B cell (primary cell): ENCODE results near the gene TBC1D4. TPM values are rescaled to one million over a fixed set of nuclear protein-coding genes. Genes with fewer than 3 reads are reported as not detected.

Experiments
- ATAC-seq: fragments of 200-7000 bp; cut with Tn5 transposase; one replicate; pipeline ENCODE4 v1.10.0; 2021; ENCODE audit warnings: low read depth, mild to moderate bottlenecking, moderate number of reproducible peaks, moderate library complexity
- CTCF ChIA-PET: fragments of 350-600 bp; sonication (Branson Sonifier 250); formaldehyde crosslinking; loops from one replicate; lab custom pipeline; 2021; ENCODE audit warnings: antibody characterized with exemption, inconsistent platforms; lab: Charles Lee
- POLR2A ChIA-PET: fragments of 350-600 bp; sonication (Branson Sonifier 250); formaldehyde crosslinking; loops from one replicate; lab custom pipeline; 2021; ENCODE audit warnings: antibody characterized with exemption; lab: Charles Lee
- DNase-seq: peaks from one replicate; pipeline ENCODE4 v3.0.0; 2013
- H2AFZ ChIP-seq: 2 replicates; pipeline ENCODE4 v1.6.1; 2012; ENCODE audit warnings: mild to moderate bottlenecking, low read depth, low read length; ENCODE audit not compliant: insufficient read depth, poor library complexity, severe bottlenecking
- H3K27ac ChIP-seq, 2 donors: 1 replicate in 1 of 2; 2 replicates in 1 of 2; pipeline ENCODE4 v1.5.1; 2012 to 2013; ENCODE audit warnings: low read length in 2 of 2, mild to moderate bottlenecking in 2 of 2, moderate library complexity in 1 of 2
- H3K27me3 ChIP-seq, 4 experiments: fragments of 200-600 bp in 1 of 4; sonication (generic) in 1 of 4; replicated peaks in 1 of 4; 1 replicate in 2 of 4; 2 replicates in 2 of 4; pipeline versions ENCODE4 v1.6.1 to v1.7.0; 2013 to 2016; ENCODE audit warnings: low read length in 3 of 4, mild to moderate bottlenecking in 2 of 4, mixed read lengths in 1 of 4, moderate library complexity in 1 of 4; ENCODE audit not compliant: insufficient read depth in 4 of 4, control insufficient read depth in 3 of 4; ENCODE audit errors: control extremely low read depth in 1 of 4
- H3K36me3 ChIP-seq, 2 experiments: replicated peaks in 1 of 2; 1 replicate in 1 of 2; 2 replicates in 1 of 2; pipeline versions ENCODE4 v1.6.1 to v1.7.1; 2013; ENCODE audit warnings: low read length in 1 of 2; ENCODE audit not compliant: insufficient read depth in 2 of 2, control insufficient read depth in 1 of 2; ENCODE audit errors: control extremely low read depth in 1 of 2, extremely low read depth in 1 of 2
- H3K4me1 ChIP-seq, 2 donors: fragments of 200-600 bp in 1 of 2; sonication (generic) in 1 of 2; 1 replicate in 1 of 2; 2 replicates in 1 of 2; pipeline versions ENCODE4 v1.5.1 to v1.6.1; 2013 to 2017; ENCODE audit warnings: low read length in 2 of 2; ENCODE audit not compliant: control insufficient read depth in 2 of 2, insufficient read depth in 2 of 2
- H3K4me2 ChIP-seq: replicated peaks from 2 replicates; pipeline ENCODE3; 2012; ENCODE audit warnings: mild to moderate bottlenecking, low read depth, low read length; ENCODE audit not compliant: poor library complexity, severe bottlenecking
- H3K4me3 ChIP-seq, 5 experiments: fragments of 200-600 bp in 1 of 5; sonication (generic) in 1 of 5; 1 replicate in 3 of 5; 2 replicates in 2 of 5; pipeline versions ENCODE4 v1.5.1 to v1.7.0; 2011 to 2016; ENCODE audit warnings: low read length in 4 of 5, mild to moderate bottlenecking in 4 of 5, low read depth in 2 of 5, control low read depth in 1 of 5, moderate library complexity in 1 of 5; ENCODE audit not compliant: insufficient read depth in 1 of 5; ENCODE audit errors: control extremely low read depth in 1 of 5, extremely low read depth in 1 of 5
- H3K79me2 ChIP-seq: fragments of 200-600 bp; sonication (generic); one replicate; pipeline ENCODE4 v1.6.0; 2016; ENCODE audit warnings: low read length; ENCODE audit not compliant: control insufficient read depth, insufficient read depth
- H3K9ac ChIP-seq: fragments of 200-600 bp; sonication (generic); 2 replicates; pipeline ENCODE4 v1.6.1; 2017; ENCODE audit warnings: mild to moderate bottlenecking, low read length, moderate library complexity
- H3K9me3 ChIP-seq, 3 donors: one replicate each; pipeline versions ENCODE4 v1.6.1 to v1.7.1; 2013; ENCODE audit warnings: low read length in 2 of 3; ENCODE audit not compliant: control insufficient read depth in 2 of 3, insufficient read depth in 1 of 3; ENCODE audit errors: control extremely low read depth in 1 of 3
- H4K20me1 ChIP-seq: 2 replicates; pipeline ENCODE4 v1.6.0; 2012; ENCODE audit warnings: mild to moderate bottlenecking, low read length; ENCODE audit not compliant: insufficient read depth, control insufficient read depth, poor library complexity, severe bottlenecking
- H3K27ac Mint-ChIP-seq: one replicate; pipeline ENCODE4 v1.8.0; 2021; ENCODE audit warnings: mixed read lengths
- H3K27me3 Mint-ChIP-seq: one replicate; pipeline ENCODE4 v1.8.0; 2021; ENCODE audit warnings: mixed read lengths
- H3K4me1 Mint-ChIP-seq: one replicate; pipeline ENCODE4 v1.8.0; 2021; ENCODE audit warnings: mixed read lengths
- H3K4me3 Mint-ChIP-seq: one replicate; pipeline ENCODE4 v1.8.0; 2021; ENCODE audit warnings: mixed read lengths
- H3K9me3 Mint-ChIP-seq: one replicate; pipeline ENCODE4 v1.8.0; 2022; ENCODE audit warnings: mixed read lengths; ENCODE audit not compliant: insufficient read depth
- CTCF ChIP-seq: fragments of 200-600 bp; IDR thresholded peaks from one replicate; pipeline ENCODE4 v1.8.0; 2022; ENCODE audit warnings: antibody characterized with exemption, mild to moderate bottlenecking
- EZH2 ChIP-seq: IDR thresholded peaks from 2 replicates; pipeline ENCODE4 v1.6.1; 2012; ENCODE audit warnings: borderline replicate concordance, low read depth, mild to moderate bottlenecking, moderate library complexity, low read length; ENCODE audit not compliant: insufficient read depth, poor library complexity, severe bottlenecking
- WGBS: methylation state at CpG from one replicate; pipeline ENCODE4 v1.1.5; 2013; ENCODE audit warnings: missing lambda C conversion rate; ENCODE audit not compliant: insufficient coverage; 5-methylcytosine and 5-hydroxymethylcytosine counted together
- intact Hi-C: fragments of 100-400 bp; cut with micrococcal nuclease; formaldehyde crosslinking; loops from one replicate; pipeline ENCODE4 v1.10.0; 2022
- polyA plus RNA-seq: library from polyadenylated mRNA; depleted of rRNA; stranded (reverse); fragments of >200 nt; gene quantifications from 2 replicates; pipeline ENCODE4 v1.2.3, GENCODE V29; 2012
- total RNA-seq, 2 donors: library from RNA; stranded (reverse); fragments of 120-200 nt in 1 of 2; gene quantifications; 1 replicate in 1 of 2; 2 replicates in 1 of 2; pipeline versions ENCODE4 v1.2.3 to v1.2.4, GENCODE V29; 2013 to 2022

The TBC1D4 gene
- total and polyA plus RNA-seq, 2 donors (not counting 1 experiment from before 2014, with no cell fraction given): 1.6 to 3.5 TPM

- no peak overlapping the region for H3K27ac Mint-ChIP-seq
Measured at GRCh38 chr13:75339635-75340374, 142.2 kb downstream of the TBC1D4 start.

More at GRCh38 chr13:75339635-75340374, 142.2 kb downstream of the TBC1D4 start:
- no peak overlapping the region for H3K4me2 ChIP-seq
- H2AFZ ChIP-seq: no peak overlapping the region
- H3K4me3 Mint-ChIP-seq: no peak overlapping the region
- no peaks in the 10 kb centered on the region for H3K27me3 ChIP-seq
- no peaks in the 10 kb centered on the region for H3K9me3 Mint-ChIP-seq
- DNase-seq (no peak), ATAC-seq (no peak)
- no peak overlapping the region for H3K4me3 ChIP-seq
- intact Hi-C loops: no loop called here
- H3K4me1 ChIP-seq: no peaks in the 10 kb centered on the region
- H3K36me3 ChIP-seq: no peaks in the 10 kb centered on the region
- POLR2A ChIA-PET: no interaction called here
- TF ChIP-seq CTCF (no peak), EZH2 (no peak)
- peaks cover 4% of the 10 kb centered on the region for H3K4me1 Mint-ChIP-seq
- CTCF ChIA-PET: no interaction called here
- H3K79me2 ChIP-seq: no peaks in the 10 kb centered on the region
- no peaks in the 10 kb centered on the region for H3K27me3 Mint-ChIP-seq
- H3K9me3 ChIP-seq: no peaks in the 10 kb centered on the region
- no peak overlapping the region for H3K27ac ChIP-seq
- H3K9ac ChIP-seq: no peak overlapping the region
- no peaks in the 10 kb centered on the region for H4K20me1 ChIP-seq
- 100% methylated on average over 4 of the region's 7 CpGs for WGBS
